Stimulated activated CD8-positive, alpha-beta memory T cell treated with anti-CD3 and anti-CD28 coated beads, Interleukin-12 subunit alpha, Interleukin-12 subunit beta, amount 100 ng/mL, for 1 hour (primary cell): ENCODE results near the gene CAT.

Experiments used
- DNase-seq: peaks from one replicate; pipeline ENCODE4 v3.0.0-alpha.2; 2020; ENCODE audit warnings: low read depth

Gene CAT

GRCh38 chr11:34425867-34426266 is 12.9 kb upstream of the CAT start:
- DNase-seq, result no peak

- no peak for DNase-seq
Measured at GRCh38 chr11:34426766-34427185, 12.0 kb upstream of the CAT start.

- DNase-seq, result no peak
Measured at GRCh38 chr11:34427186-34427805, 11.4 kb upstream of the CAT start.

- DNase-seq, result no peak
Measured at GRCh38 chr11:34431979-34432378, 6.8 kb upstream of the CAT start.

- DNase-seq, result no peak
Measured at GRCh38 chr11:34432822-34433221, 5.9 kb upstream of the CAT start.

- no peak for DNase-seq
Measured at GRCh38 chr11:34433899-34434298, 4.8 kb upstream of the CAT start.

GRCh38 chr11:34437224-34438125 is 1.3 kb upstream of the CAT start:
- DNase-seq, result no peak

GRCh38 chr11:34439610-34440198 is 970 bp downstream of the CAT start:
- DNase-seq, result no peak

- DNase-seq, result no peak
Measured at GRCh38 chr11:34441814-34442213, 3.1 kb downstream of the CAT start.

GRCh38 chr11:34443136-34443535 is 4.4 kb downstream of the CAT start:
- no peak for DNase-seq

GRCh38 chr11:34444428-34444827 is 5.7 kb downstream of the CAT start:
- DNase-seq, result no peak

- no peak for DNase-seq
Measured at GRCh38 chr11:34445956-34446355, 7.2 kb downstream of the CAT start.

- DNase-seq, result no peak
Measured at GRCh38 chr11:34446386-34446785, 7.7 kb downstream of the CAT start.

GRCh38 chr11:34447044-34447443 is 8.3 kb downstream of the CAT start:
- DNase-seq, result no peak

- DNase-seq, result no peak
Measured at GRCh38 chr11:34448223-34448994, 9.7 kb downstream of the CAT start.

- no peak for DNase-seq
Measured at GRCh38 chr11:34449013-34449412, 10.3 kb downstream of the CAT start.

- no peak for DNase-seq
Measured at GRCh38 chr11:34451053-34451452, 12.3 kb downstream of the CAT start.

GRCh38 chr11:34454308-34455032 is 15.7 kb downstream of the CAT start:
- DNase-seq, result no peak

GRCh38 chr11:34457607-34458006 is 18.9 kb downstream of the CAT start:
- no peak for DNase-seq

GRCh38 chr11:34458525-34458924 is 19.8 kb downstream of the CAT start:
- no peak for DNase-seq

- no peak for DNase-seq
Measured at GRCh38 chr11:34459507-34460162, 20.9 kb downstream of the CAT start.
